GM15510 (cell line): ENCODE data around the gene SPAG4.

ENCODE experiments used
- POLR2A ChIP-seq: IDR thresholded peaks from 3 replicates; pipeline ENCODE4 v1.6.1; 2011; ENCODE audit warnings: borderline replicate concordance; ENCODE audit not compliant: insufficient read length; ENCODE audit errors: extremely low read depth

SPAG4 gene

GRCh38 chr20:35610833-35611427 lies 4.7 kb upstream of the SPAG4 start:
- no peak for TF ChIP-seq POLR2A

- no peak for TF ChIP-seq POLR2A
These were observed 4.1 kb upstream of the SPAG4 start for GRCh38 chr20:35611482-35611881.

GRCh38 chr20:35616465-35617396 lies 1.1 kb downstream of the SPAG4 start:
- TF ChIP-seq POLR2A: peak; percentile 34

DNA sequence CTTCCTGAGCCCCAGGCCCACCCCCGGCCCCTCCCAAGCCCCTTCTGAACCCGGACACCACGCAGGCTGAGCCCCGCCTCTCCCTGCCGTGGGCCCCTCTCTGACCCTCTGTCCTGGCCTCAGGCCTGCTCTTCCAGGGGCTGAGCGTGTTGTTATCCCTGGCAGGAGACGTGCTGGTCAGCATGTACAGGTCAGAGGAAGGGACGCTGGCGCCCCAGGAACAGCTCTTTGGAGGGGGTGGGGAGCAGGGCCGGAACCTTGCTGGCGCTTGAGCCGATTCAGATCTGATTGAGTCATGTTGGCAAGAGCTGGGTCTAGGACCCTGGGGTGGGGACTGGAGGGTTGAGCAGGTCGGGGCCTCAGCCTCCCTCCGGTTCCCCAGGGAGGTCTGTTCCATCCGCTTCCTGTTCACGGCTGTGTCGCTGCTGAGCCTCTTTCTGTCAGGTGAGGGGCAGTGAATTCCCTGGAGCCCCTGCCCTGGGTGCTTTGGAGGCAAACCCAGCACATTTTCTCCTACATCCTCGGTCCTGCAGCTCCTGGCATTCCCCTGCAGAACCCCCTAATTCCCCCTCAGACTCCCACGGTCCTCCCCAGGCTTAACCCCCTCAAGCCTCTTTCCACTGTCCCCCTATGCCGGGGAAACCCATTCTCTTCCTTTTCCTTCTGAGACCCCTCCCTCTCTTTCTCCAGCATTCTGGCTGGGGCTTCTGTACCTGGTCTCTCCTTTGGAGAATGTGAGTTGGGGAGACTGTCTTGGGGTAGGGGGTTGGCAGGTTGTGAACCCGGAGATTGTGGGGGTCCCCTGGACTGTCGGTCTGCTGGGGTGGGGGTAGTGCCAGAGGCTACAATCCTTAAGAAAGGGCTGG lies 2.0 kb downstream of the SPAG4 start:
- TF ChIP-seq POLR2A: peak; percentile 28

- no peak for TF ChIP-seq POLR2A
These were observed 2.9 kb downstream of the SPAG4 start for GRCh38 chr20:35618263-35619131.

DNA sequence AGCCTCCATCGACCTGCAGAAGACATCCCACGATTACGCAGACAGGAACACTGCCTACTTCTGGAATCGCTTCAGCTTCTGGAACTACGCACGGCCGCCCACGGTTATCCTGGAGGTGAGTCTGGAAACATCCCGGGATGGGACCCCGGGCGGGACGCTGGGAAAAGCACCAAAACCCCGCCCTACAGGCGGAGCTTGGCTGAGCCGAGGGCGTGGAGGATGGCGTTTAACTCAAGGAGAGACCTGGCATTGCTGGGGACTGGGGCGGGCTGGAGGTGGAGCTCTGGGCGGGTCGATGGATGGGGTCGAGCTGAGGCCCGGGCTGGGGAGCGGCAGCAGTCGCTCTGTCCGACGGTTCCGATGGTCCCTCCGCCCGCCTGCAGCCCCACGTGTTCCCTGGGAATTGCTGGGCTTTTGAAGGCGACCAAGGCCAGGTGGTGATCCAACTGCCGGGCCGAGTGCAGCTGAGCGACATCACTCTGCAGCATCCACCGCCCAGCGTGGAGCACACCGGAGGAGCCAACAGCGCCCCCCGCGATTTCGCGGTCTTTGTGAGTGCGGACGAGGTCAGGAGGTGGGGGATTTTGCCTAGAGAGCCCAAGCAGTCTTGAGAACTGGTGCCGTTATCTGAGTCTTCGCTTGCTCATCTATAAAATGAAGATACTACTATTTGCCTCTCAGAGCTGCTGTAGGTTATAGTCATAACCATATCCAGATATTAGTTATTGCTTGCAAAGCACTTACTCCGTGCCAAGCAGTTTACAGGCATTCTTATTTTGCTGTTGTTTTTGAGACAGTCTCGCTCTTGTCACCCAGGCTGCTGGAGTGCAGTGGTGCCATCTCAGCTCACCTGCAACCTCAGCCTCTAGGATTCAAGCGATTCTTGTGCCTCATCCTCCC lies 3.8 kb downstream of the SPAG4 start:
- TF ChIP-seq POLR2A: peak; percentile 36

DNA sequence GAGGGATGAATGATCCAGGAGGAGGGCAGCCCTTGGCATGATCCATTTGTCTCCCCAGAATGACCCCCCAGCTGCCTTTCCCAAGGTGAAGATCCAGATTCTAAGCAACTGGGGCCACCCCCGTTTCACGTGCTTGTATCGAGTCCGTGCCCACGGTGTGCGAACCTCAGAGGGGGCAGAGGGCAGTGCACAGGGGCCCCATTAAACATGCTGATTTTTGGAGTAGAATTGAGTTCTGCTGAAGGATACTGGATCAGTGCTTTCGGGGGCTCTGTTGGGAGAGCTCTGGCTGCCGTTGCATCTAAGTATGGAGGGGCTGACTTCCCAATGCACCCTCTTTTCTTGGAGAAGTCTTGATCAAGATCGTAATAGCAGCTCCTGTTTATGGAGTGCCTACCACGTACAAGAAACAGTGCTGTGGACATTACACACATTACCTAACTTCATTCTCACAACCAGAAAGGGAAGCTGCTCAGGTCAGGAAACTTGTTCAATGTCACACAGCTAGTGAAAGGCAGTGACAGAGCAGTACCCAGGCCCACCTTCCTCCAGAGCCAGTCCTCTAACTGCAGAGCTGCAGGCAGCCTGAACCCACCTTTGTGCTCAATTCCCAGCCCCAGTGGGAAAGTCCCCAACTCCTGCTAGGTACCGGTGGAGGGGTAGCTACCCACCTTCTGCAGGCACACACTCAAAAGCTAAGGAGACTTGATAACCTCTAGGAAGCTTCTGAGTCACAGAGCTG lies 5.4 kb downstream of the SPAG4 start:
- TF ChIP-seq POLR2A: no peak

- TF ChIP-seq POLR2A: no peak
These were observed 5.9 kb downstream of the SPAG4 start for GRCh38 chr20:35621560-35621946.

DNA sequence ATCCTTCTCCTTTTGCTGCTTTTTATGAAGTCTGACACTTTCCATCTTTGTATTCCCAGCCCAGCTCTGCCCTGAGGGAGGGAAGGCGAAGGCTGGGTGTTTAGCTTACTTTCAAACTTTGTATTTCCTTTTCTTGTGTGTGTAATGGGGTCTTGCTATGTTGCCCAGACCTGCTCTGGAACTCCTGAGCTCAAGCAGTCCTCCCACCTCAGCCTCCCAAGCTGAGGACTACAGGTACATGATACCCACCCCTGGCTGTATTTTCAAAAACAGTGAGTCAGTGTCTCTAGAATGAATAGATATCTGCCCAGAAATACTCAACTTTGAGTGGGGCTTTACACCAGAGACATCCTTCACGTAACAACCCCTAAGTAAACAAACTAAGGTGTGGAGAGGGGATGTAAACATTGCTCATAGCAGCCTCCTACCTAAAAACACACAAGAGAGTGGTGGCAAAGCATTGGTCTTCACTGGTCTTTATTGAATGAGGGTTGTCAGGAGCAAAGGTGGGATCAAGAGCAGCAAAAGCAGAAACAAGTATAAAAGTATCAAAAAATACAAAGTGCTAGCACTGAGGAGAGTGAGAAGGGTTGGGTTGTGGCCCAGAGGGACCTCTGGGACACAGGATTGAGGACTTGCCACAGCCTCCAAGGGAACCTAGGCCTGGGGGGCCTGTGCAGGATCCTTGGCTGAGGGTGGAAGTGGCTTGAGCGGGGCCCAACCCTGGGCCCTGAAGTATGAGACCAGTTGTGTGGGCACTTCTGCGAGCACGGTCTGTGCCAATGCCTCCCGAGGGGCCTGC lies 10.2 kb downstream of the SPAG4 start:
- TF ChIP-seq POLR2A: no peak

GRCh38 chr20:35626386-35627001 lies 10.9 kb downstream of the SPAG4 start:
- no peak for TF ChIP-seq POLR2A

- no peak for TF ChIP-seq POLR2A
These were observed 11.5 kb downstream of the SPAG4 start for GRCh38 chr20:35627121-35627520.
